HT-29 (cell line): ENCODE data around the gene RAD52. TPM values are rescaled to one million over a fixed set of nuclear protein-coding genes. Genes with fewer than 3 reads are reported as not detected.

Source experiments
- DNase-seq: peaks from one replicate; pipeline ENCODE4 v3.0.0-alpha.2; 2015; ENCODE audit warnings: low spot score
- total RNA-seq: library from RNA; depleted of rRNA; stranded (reverse); fragments of >200 nt; shearing (Covaris generic); gene quantifications from 2 replicates; pipeline ENCODE4 v1.2.3, GENCODE V29; 2014; rRNA removed

The RAD52 gene
- total RNA-seq, 1 experiment from 2014 or later: 1.9 TPM

GRCh38 chr12:870378-870777 lies 79.1 kb downstream of the RAD52 start:
- DNase-seq: no peak

- no peak for DNase-seq
Observed at GRCh38 chr12:868722-869121, 80.8 kb downstream of the RAD52 start.

GRCh38 chr12:867905-868304 lies 81.6 kb downstream of the RAD52 start:
- no peak for DNase-seq

GRCh38 chr12:865614-866013 lies 83.9 kb downstream of the RAD52 start:
- DNase-seq: no peak

GRCh38 chr12:863285-863684 lies 86.2 kb downstream of the RAD52 start:
- DNase-seq: no peak

GRCh38 chr12:862303-862911 lies 87.1 kb downstream of the RAD52 start:
- DNase-seq: no peak

Other genes with a start within 250 kb of the RAD52 start
- gene WNK1, start 197.1 kb downstream of the RAD52 start, total RNA-seq: 74.1 and 89.6 TPM in 2 replicates
- 10.0 and 11.6 TPM in 2 replicates for gene ERC1, start 41.5 kb upstream of the RAD52 start, total RNA-seq